Right atrium auricular region (tissue), 2 donors: ENCODE data around the gene RASSF3. TPM values are rescaled to one million over a fixed set of nuclear protein-coding genes. Genes with fewer than 3 reads are reported as not detected.

Experiments
- DNase-seq: peaks from one replicate; pipeline ENCODE4 v3.0.0-alpha.2; 2019; ENCODE audit warnings: low spot score
- H3K27ac ChIP-seq, 2 donors: fragments of 200-600 bp; sonication (generic); 1 replicate in 1 of 2; 2 replicates in 1 of 2; pipeline ENCODE4 v1.5.1; 2016 to 2019
- H3K27me3 ChIP-seq, 2 donors: fragments of 200-600 bp; sonication (generic); one replicate each; pipeline versions ENCODE4 v1.5.1 to v1.6.0; 2017 to 2019
- H3K36me3 ChIP-seq: fragments of 200-600 bp; sonication (generic); one replicate; pipeline ENCODE4 v1.5.1; 2016
- H3K4me1 ChIP-seq, 2 donors: fragments of 200-600 bp; sonication (generic); one replicate each; pipeline versions ENCODE4 v1.5.1 to v1.6.0; 2017 to 2019
- H3K4me3 ChIP-seq, 2 donors: fragments of 200-600 bp; sonication (generic); 1 replicate in 1 of 2; 2 replicates in 1 of 2; pipeline ENCODE4 v1.5.1; 2017 to 2019; ENCODE audit warnings: mild to moderate bottlenecking in 1 of 2, moderate library complexity in 1 of 2
- H3K9me3 ChIP-seq, 2 donors: fragments of 200-600 bp; sonication (generic); one replicate each; pipeline ENCODE4 v1.5.1; 2019
- total RNA-seq, 2 donors: library from RNA; depleted of rRNA; stranded (reverse); fragments of >200 nt; gene quantifications; one replicate each; pipeline ENCODE4 v1.1.0, GENCODE V29; 2016
- TF ChIP-seq, protein P1 (sequence below), 2 donors: fragments of 200-600 bp; sonication (generic); IDR thresholded peaks; one replicate each; pipeline ENCODE4 v1.5.1; 2019; ENCODE audit warnings: antibody characterized with exemption in 2 of 2

Gene RASSF3
- total RNA-seq, 2 donors from 2014 or later: 55.4 to 88.4 TPM

DNA sequence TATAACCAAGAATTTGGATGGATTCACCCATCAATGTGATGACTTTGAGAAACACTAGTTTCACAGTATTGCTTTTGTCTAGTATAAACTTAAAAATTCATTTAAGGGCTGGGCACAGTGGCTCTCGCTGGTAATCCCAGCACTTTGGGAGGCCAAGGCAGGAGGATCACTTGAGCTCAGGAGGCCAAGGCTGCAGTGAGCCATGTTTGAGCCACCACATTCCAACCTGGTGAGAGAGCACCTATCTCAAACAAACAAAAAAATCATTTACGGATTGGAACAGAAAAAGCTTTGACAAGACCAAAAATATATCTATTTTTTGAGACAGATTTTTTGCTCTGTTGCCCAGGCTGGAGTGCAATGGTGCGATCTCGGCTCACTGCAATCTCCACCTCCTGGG is 121.4 kb downstream of the RASSF3 start:
- no peak for DNase-seq
- TF ChIP-seq, protein P1, sequence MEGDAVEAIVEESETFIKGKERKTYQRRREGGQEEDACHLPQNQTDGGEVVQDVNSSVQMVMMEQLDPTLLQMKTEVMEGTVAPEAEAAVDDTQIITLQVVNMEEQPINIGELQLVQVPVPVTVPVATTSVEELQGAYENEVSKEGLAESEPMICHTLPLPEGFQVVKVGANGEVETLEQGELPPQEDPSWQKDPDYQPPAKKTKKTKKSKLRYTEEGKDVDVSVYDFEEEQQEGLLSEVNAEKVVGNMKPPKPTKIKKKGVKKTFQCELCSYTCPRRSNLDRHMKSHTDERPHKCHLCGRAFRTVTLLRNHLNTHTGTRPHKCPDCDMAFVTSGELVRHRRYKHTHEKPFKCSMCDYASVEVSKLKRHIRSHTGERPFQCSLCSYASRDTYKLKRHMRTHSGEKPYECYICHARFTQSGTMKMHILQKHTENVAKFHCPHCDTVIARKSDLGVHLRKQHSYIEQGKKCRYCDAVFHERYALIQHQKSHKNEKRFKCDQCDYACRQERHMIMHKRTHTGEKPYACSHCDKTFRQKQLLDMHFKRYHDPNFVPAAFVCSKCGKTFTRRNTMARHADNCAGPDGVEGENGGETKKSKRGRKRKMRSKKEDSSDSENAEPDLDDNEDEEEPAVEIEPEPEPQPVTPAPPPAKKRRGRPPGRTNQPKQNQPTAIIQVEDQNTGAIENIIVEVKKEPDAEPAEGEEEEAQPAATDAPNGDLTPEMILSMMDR (IDR thresholded peaks at IDR 0.05): no peak
- H3K36me3 ChIP-seq: peaks cover 31% of the 10 kb centered on the region
- no peaks in the 10 kb centered on the region for H3K9me3 ChIP-seq
- peaks cover 0 to 19% of the 10 kb centered on the region in 2 donors for H3K4me1 ChIP-seq
- H3K4me3 ChIP-seq: no peak overlapping the region
- H3K27ac ChIP-seq: no peak overlapping the region
- no peaks in the 10 kb centered on the region for H3K27me3 ChIP-seq

DNA sequence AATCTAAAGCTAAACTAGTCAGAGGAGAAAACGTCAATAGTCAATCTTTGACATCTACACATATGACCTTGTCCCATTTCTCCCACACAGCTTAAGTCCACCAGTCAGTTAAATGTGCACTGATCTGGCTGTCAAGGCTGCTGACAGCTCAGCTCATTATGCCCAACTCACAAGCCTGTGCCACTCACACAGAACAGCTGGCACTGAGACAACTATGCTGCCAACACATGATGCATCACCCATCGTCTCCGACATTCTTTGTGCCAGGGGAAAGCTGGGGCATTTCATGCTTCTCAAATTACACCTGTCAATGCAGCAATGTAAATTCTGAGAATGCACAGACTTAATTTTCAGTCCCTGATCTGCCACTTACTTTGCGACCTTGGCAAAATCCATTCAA is 123.6 kb downstream of the RASSF3 start:
- Histone ChIP-seq H3K36me3 (peaks cover 48% of the 10 kb centered on the region), H3K9me3 (no peaks in the 10 kb centered on the region), H3K4me3 (no peak overlapping the region), H3K27ac (peak overlapping the region; percentile 70 to 84), H3K27me3 (no peaks in the 10 kb centered on the region), H3K4me1 (peaks cover 0 to 19% of the 10 kb centered on the region in 2 donors)
- TF ChIP-seq, protein P1 (IDR thresholded peaks at IDR 0.05): no peak
- DNase-seq: peak; percentile 64

DNA sequence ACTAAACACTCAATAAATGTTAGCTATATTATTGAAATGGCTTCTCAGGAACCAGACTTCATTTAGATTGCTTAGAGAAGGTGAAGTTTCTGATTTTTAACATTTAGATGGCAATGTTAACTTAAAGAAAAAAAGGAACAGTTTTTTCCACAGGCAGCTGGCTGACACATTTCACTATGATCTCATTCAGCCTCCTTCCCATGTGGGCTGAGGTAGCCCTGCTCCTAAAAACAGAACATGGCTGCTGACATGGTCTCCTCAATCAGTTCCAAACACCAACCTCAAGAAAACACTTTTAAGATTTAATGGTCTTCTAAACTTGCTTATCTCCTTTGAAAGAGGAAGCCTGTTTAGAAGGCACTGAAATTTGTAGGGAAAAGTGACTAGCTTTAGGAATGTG is 125.1 kb downstream of the RASSF3 start:
- no peaks in the 10 kb centered on the region for H3K9me3 ChIP-seq
- TF ChIP-seq, protein P1 (IDR thresholded peaks at IDR 0.05): no peak
- H3K27ac ChIP-seq: peak overlapping the region in 1 of 2 donors; percentile 84
- H3K27me3 ChIP-seq: no peaks in the 10 kb centered on the region
- DNase-seq: no peak
- H3K36me3 ChIP-seq: peaks cover 63% of the 10 kb centered on the region
- no peak overlapping the region for H3K4me3 ChIP-seq
- H3K4me1 ChIP-seq: peaks cover 0 to 7% of the 10 kb centered on the region in 2 donors

DNA sequence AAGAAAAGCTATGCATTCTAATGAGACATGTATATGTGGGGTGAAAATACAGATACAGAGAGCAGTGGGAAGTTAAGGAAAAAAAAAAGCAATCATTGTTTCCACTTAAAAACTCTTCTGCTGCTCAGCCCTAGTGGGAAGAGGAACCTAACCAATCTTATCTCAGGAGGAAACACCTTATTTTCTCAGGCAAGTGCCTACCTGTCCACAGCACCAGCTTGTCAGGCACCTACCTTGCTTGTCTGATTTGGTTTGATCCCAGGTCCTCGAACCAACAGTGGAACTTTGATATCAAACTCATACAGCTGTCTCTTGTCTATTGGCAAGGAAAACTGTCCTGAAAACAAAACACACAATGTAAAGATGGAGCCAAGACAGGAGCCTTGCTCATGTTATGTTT is 126.5 kb downstream of the RASSF3 start:
- TF ChIP-seq, protein P1 (IDR thresholded peaks at IDR 0.05): no peak
- H3K36me3 ChIP-seq: peaks cover 63% of the 10 kb centered on the region

DNA sequence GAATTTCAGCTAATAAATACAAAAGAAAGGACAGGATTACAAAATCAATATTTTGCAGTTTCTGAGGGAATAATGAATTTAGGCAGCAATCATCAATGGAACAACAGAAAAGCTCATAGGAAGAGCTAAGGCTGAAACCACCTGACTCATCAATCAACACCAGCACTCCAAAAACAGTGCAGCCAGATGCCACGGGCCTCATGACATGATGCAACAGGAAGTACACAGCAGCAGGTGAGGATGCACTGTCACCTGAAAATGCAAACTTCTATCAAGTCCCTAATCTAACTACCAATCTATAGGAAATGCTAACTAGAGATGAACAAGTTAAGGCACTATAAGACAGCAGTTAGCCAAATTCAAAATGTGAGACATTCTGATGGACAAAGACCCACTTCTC is 127.2 kb downstream of the RASSF3 start:
- Histone ChIP-seq H3K9me3 (no peaks in the 10 kb centered on the region), H3K4me3 (no peak overlapping the region), H3K4me1 (no peaks in the 10 kb centered on the region), H3K36me3 (peaks cover 70% of the 10 kb centered on the region), H3K27ac (no peak overlapping the region), H3K27me3 (no peaks in the 10 kb centered on the region)
- TF ChIP-seq, protein P1 (IDR thresholded peaks at IDR 0.05): no peak
- no peak for DNase-seq

More for the DNA sequence above, 126.5 kb downstream of the RASSF3 start:
- H3K9me3 ChIP-seq: no peaks in the 10 kb centered on the region
- no peak for DNase-seq
- H3K4me3 ChIP-seq: no peak overlapping the region
- no peak overlapping the region for H3K27ac ChIP-seq
- H3K27me3 ChIP-seq: no peaks in the 10 kb centered on the region
- H3K4me1 ChIP-seq: no peaks in the 10 kb centered on the region

DNA sequence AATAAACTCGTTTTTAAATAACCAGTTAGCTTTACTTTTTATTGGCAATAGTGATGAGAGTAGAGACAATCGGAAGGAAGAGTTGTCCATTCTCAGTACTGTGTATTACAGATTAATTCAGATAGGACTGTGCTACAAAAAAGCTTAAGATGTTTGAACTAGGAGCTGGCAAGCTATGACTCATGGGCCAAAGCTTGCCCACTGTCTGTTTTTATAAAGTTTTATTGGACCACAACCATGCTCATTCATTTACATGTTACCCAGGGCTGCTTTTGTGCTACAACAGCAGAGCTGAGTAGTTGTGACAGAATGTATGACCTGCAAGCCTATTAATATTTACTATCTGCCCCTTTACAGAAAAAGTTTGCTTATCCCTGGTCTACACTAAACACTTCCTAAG is 129.5 kb downstream of the RASSF3 start:
- DNase-seq: no peak
- Histone ChIP-seq H3K4me1 (no peaks in the 10 kb centered on the region), H3K27ac (no peak overlapping the region), H3K27me3 (no peaks in the 10 kb centered on the region), H3K4me3 (no peak overlapping the region), H3K36me3 (peaks cover 80% of the 10 kb centered on the region), H3K9me3 (no peaks in the 10 kb centered on the region)
- TF ChIP-seq, protein P1 (IDR thresholded peaks at IDR 0.05): no peak
